ENCODE data around the gene CAMK2D.

DNA sequence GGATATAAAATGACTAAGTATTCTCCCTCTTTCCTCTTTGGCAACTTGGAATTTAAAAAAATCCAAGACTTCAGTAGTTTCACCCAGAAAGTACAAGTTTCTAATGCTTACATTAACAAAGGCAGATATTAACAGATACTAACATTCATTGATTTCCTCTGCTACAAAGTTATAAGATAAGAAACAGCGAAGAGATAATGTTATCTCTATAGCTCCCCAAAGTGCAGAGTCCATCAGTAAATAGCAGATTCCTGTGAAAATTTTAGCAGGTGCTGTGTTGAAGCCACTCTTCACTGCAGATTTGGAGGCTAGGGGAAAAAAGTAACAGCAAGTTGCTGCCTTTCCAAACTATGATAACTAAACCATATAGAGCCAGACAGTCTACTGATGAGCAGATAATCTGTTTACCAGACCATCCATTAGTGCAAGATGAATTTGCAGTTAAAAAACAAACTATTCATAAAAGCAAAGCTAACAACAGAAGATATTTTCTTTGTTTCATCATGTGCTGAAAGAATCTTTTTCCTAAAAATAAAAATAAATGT is 3.3 kb upstream of the CAMK2D start:
- TF ChIP-seq, protein P1, sequence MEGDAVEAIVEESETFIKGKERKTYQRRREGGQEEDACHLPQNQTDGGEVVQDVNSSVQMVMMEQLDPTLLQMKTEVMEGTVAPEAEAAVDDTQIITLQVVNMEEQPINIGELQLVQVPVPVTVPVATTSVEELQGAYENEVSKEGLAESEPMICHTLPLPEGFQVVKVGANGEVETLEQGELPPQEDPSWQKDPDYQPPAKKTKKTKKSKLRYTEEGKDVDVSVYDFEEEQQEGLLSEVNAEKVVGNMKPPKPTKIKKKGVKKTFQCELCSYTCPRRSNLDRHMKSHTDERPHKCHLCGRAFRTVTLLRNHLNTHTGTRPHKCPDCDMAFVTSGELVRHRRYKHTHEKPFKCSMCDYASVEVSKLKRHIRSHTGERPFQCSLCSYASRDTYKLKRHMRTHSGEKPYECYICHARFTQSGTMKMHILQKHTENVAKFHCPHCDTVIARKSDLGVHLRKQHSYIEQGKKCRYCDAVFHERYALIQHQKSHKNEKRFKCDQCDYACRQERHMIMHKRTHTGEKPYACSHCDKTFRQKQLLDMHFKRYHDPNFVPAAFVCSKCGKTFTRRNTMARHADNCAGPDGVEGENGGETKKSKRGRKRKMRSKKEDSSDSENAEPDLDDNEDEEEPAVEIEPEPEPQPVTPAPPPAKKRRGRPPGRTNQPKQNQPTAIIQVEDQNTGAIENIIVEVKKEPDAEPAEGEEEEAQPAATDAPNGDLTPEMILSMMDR (IDR thresholded peaks at IDR 0.05): no peak
- no peak for TF ChIP-seq EP300 (IDR thresholded peaks at IDR 0.05)
